ENCODE results near the gene IL1RAPL1. TPM values are rescaled to one million over a fixed set of nuclear protein-coding genes. Genes with fewer than 3 reads are reported as not detected.

Gene IL1RAPL1
- total and polyA plus RNA-seq, 2 donors (not counting 3 experiments of a cell fraction or from before 2014, with no cell fraction given): 0.79 to 1.3 TPM

GRCh38 chrX:28552322-28552721 lies 34.9 kb upstream of the IL1RAPL1 start:
- intact Hi-C loops (cut with micrococcal nuclease): no loop called here
- Histone ChIP-seq H3K36me3 (ENCODE audit: control insufficient read depth in 2 of 2, extremely low read depth in 1 of 2, insufficient read depth in 2 of 2, low read length in 2 of 2) (no peaks in the 10 kb centered on the region), H3K4me1 (ENCODE audit: control insufficient read depth, extremely low read depth, insufficient read depth, low read length) (no peaks in the 10 kb centered on the region), H3K4me2 (ENCODE audit: insufficient read depth, low read length) (no peak overlapping the region), H3K9me3 (replicated peaks; ENCODE audit: control insufficient read depth, insufficient read depth, low read length) (no peaks in the 10 kb centered on the region), H3K27me3 (ENCODE audit: control insufficient read depth in 2 of 2, insufficient read depth in 2 of 2, low read length in 2 of 2) (no peaks in the 10 kb centered on the region), H3K27ac (ENCODE audit: insufficient read depth, low read depth, low read length) (no peak overlapping the region), H3K79me2 (ENCODE audit: control insufficient read depth, insufficient read depth, low read length) (no peaks in the 10 kb centered on the region), H4K20me1 (replicated peaks; ENCODE audit: control insufficient read depth, extremely low read depth, insufficient read depth, low read length) (no peaks in the 10 kb centered on the region), H3K9ac (replicated peaks; ENCODE audit: extremely low read depth, insufficient read depth, low read length) (no peak overlapping the region), H3K9me1 (replicated peaks; ENCODE audit: control insufficient read depth, extremely low read depth, insufficient read depth, low read length) (no peaks in the 10 kb centered on the region), H3K4me3 (replicated peaks in 1 of 3; ENCODE audit: insufficient read depth in 1 of 3, low read depth in 1 of 3, low read length in 3 of 3) (no peak overlapping the region), H2AFZ (ENCODE audit: low read depth, low read length) (no peak overlapping the region)
- TF ChIP-seq EZH2 (IDR thresholded peaks at IDR 0.05; ENCODE audit: borderline replicate concordance, low read depth, low read length, severe bottlenecking): no peak
- TF ChIP-seq, protein P1, sequence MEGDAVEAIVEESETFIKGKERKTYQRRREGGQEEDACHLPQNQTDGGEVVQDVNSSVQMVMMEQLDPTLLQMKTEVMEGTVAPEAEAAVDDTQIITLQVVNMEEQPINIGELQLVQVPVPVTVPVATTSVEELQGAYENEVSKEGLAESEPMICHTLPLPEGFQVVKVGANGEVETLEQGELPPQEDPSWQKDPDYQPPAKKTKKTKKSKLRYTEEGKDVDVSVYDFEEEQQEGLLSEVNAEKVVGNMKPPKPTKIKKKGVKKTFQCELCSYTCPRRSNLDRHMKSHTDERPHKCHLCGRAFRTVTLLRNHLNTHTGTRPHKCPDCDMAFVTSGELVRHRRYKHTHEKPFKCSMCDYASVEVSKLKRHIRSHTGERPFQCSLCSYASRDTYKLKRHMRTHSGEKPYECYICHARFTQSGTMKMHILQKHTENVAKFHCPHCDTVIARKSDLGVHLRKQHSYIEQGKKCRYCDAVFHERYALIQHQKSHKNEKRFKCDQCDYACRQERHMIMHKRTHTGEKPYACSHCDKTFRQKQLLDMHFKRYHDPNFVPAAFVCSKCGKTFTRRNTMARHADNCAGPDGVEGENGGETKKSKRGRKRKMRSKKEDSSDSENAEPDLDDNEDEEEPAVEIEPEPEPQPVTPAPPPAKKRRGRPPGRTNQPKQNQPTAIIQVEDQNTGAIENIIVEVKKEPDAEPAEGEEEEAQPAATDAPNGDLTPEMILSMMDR (IDR thresholded peaks at IDR 0.05; ENCODE audit: extremely low read depth in 1 of 2, insufficient read depth in 1 of 2, low read depth in 1 of 2, low read length in 2 of 2): no peak
- TF ChIP-seq JUN (IDR thresholded peaks at IDR 0.05; ENCODE audit: borderline replicate concordance, insufficient read depth, insufficient read length, low read depth): no peak
- TF ChIP-seq MYC (IDR thresholded peaks at IDR 0.05; ENCODE audit: low read depth, low read length): no peak
- TF ChIP-seq POLR2AphosphoS5 (IDR thresholded peaks at IDR 0.05; ENCODE audit: insufficient read depth, low read depth, low read length): no peak
- TF ChIP-seq, protein P2, sequence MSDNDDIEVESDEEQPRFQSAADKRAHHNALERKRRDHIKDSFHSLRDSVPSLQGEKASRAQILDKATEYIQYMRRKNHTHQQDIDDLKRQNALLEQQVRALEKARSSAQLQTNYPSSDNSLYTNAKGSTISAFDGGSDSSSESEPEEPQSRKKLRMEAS (IDR thresholded peaks at IDR 0.05; ENCODE audit: insufficient read depth, insufficient read length): no peak
- no peak for TF ChIP-seq FOS (IDR thresholded peaks at IDR 0.05; ENCODE audit: borderline replicate concordance, insufficient read depth, low read length)
- TF ChIP-seq POLR2A (IDR thresholded peaks at IDR 0.05; ENCODE audit: low read depth, low read length): no peak
- TF ChIP-seq GATA2 (IDR thresholded peaks at IDR 0.05; ENCODE audit: insufficient read depth, insufficient read length, low read depth, low read length): no peak
- BruUV-seq (replicated peaks): no TSS peak
- CTCF ChIA-PET: no interaction called here
- DNase-seq (ENCODE audit: low read depth, low spot score): no peak
- dilution Hi-C loops (cut with MboI; ENCODE audit: extremely low pct_ligation_motif_present, low sequenced_read_pairs): no loop called here
- FAIRE-seq: no peak
- POLR2A ChIA-PET: no interaction called here

Measured in endothelial cell of umbilical vein (primary cell).